Endothelial cell of umbilical vein (primary cell): ENCODE results near the gene SPRING1.

ENCODE experiments used
- EZH2 ChIP-seq: IDR thresholded peaks from 2 replicates; pipeline ENCODE4 v1.6.1; 2012; ENCODE audit warnings: borderline replicate concordance, low read depth, mild to moderate bottlenecking, moderate library complexity, low read length, inconsistent platforms; ENCODE audit not compliant: severe bottlenecking
- JUN ChIP-seq: IDR thresholded peaks from 2 replicates; pipeline ENCODE4 v1.6.1; 2011; ENCODE audit warnings: borderline replicate concordance, low read depth; ENCODE audit not compliant: insufficient read length, insufficient read depth
- MYC ChIP-seq: IDR thresholded peaks from one replicate; pipeline ENCODE4 v1.6.1; 2011; ENCODE audit warnings: mild to moderate bottlenecking, low read depth, low read length
- POLR2A ChIP-seq: IDR thresholded peaks from 2 replicates; pipeline ENCODE4 v1.6.1; 2012; ENCODE audit warnings: low read depth, mild to moderate bottlenecking, control low read depth, low read length
- POLR2AphosphoS5 ChIP-seq: IDR thresholded peaks from 2 replicates; pipeline ENCODE4 v1.6.1; 2012; ENCODE audit warnings: low read depth, mild to moderate bottlenecking, control low read depth, low read length, moderate library complexity; ENCODE audit not compliant: insufficient read depth
- TF ChIP-seq, protein P1 (sequence below), 2 donors: IDR thresholded peaks; 1 replicate in 1 of 2; 2 replicates in 1 of 2; pipeline ENCODE4 v1.5.1; 2011; ENCODE audit warnings: low read length in 2 of 2, mild to moderate bottlenecking in 2 of 2, moderate library complexity in 2 of 2, control low read depth in 1 of 2, inconsistent platforms in 1 of 2, low read depth in 1 of 2; ENCODE audit not compliant: insufficient read depth in 1 of 2; ENCODE audit errors: extremely low read depth in 1 of 2
- TF ChIP-seq, protein P2 (sequence below): IDR thresholded peaks from 2 replicates; pipeline ENCODE4 v1.6.1; 2011; ENCODE audit not compliant: insufficient read depth, insufficient read length

DNA sequence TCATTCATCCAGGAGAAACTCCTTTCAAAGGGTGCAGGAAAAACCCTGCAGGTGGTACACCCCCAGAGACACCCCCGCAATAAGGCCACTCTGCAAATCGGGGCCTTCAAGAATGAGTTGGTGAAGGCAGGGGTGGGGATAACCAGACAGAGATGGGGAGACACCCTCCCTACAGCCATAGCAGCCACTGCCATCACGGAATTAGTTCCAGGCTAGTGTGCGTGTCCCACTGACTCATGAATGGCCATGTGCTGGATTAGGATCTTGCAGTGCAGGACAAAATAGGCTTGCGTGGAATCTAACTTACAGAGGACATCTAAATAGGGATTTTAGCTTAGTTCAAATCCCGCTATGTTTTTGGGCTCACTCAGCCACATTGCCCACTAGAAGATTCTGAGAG is 37.8 kb downstream of the SPRING1 start:
- TF ChIP-seq, protein P1, sequence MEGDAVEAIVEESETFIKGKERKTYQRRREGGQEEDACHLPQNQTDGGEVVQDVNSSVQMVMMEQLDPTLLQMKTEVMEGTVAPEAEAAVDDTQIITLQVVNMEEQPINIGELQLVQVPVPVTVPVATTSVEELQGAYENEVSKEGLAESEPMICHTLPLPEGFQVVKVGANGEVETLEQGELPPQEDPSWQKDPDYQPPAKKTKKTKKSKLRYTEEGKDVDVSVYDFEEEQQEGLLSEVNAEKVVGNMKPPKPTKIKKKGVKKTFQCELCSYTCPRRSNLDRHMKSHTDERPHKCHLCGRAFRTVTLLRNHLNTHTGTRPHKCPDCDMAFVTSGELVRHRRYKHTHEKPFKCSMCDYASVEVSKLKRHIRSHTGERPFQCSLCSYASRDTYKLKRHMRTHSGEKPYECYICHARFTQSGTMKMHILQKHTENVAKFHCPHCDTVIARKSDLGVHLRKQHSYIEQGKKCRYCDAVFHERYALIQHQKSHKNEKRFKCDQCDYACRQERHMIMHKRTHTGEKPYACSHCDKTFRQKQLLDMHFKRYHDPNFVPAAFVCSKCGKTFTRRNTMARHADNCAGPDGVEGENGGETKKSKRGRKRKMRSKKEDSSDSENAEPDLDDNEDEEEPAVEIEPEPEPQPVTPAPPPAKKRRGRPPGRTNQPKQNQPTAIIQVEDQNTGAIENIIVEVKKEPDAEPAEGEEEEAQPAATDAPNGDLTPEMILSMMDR (IDR thresholded peaks at IDR 0.05; ENCODE audit: extremely low read depth in 1 of 2, insufficient read depth in 1 of 2, low read depth in 1 of 2, low read length in 2 of 2) = no peak
- TF ChIP-seq EZH2 = no peak
- TF ChIP-seq MYC = no peak
- no peak for TF ChIP-seq POLR2A
- no peak for TF ChIP-seq POLR2AphosphoS5
- TF ChIP-seq, protein P2, sequence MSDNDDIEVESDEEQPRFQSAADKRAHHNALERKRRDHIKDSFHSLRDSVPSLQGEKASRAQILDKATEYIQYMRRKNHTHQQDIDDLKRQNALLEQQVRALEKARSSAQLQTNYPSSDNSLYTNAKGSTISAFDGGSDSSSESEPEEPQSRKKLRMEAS = no peak
- TF ChIP-seq JUN = no peak
